ENCODE data around the gene HAND1.
A peak's percentile ranks its signal among the peaks of the same experiment; 100 is the strongest.

HAND1 gene

DNA sequence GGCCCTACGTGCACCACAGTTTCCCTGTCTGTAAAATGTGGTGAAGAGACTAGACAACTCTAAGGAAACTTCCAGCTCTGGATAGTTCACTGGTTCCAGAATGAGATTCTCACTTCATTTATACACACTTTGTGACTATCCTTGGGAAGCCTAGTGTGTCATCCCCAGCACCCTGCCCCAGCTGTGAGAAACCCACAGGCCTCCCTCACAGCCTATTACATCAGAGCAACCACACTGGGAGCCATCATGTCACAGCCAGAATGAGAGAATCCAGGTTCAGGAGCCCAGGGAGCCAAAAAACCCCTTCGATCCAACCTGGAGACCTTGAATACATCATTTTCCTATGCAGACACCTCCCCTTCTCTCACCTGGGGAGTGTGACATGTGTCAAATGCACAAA, 21.0 kb upstream of the HAND1 start:
- Histone ChIP-seq H3K27ac (no peak overlapping the region), H3K4me3 (no peak overlapping the region), H3K36me3 (ENCODE audit: insufficient read depth, low read length) (no peaks in the 10 kb centered on the region), H3K9me3 (ENCODE audit: low read depth, low read length) (no peaks in the 10 kb centered on the region), H3K9ac (ENCODE audit: insufficient read length) (no peak overlapping the region)
- TF ChIP-seq POLR2AphosphoS5 (IDR thresholded peaks at IDR 0.05; ENCODE audit: borderline replicate concordance, low read depth, low read length) (no peak), FOXP2 (optimal IDR thresholded peaks at IDR 0.05; ENCODE audit: control extremely low read depth, extremely low read length, insufficient read depth) (no peak), EZH2 (IDR thresholded peaks at IDR 0.05) (no peak)
- DNase-seq (ENCODE audit: low read depth, low spot score), result no peak

DNA sequence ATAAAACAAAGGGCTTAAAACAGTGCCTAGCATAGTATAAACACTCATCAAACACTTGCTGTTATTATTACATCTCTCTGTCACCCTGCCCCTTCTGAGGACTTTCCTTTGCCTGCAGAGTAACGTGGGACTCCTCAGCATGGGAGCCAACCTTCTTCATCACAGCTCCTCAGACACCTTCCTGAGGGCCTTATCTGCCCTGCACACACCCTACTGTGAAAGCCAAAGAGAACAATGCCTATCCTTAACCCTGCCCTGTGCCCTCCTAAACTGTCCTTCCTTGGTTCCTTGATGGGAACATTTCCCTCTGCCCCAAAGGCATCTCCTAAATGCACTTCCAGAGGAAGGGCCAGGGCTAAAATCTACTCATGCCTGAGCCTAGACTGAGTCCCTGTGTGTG, 20.6 kb upstream of the HAND1 start:
- no peak for DNase-seq (ENCODE audit: low read depth, low spot score)
- Histone ChIP-seq H3K27ac (no peak overlapping the region), H3K36me3 (ENCODE audit: insufficient read depth, low read length) (no peaks in the 10 kb centered on the region), H3K9ac (ENCODE audit: insufficient read length) (no peak overlapping the region), H3K9me3 (ENCODE audit: low read depth, low read length) (no peaks in the 10 kb centered on the region), H3K4me3 (no peak overlapping the region)
- TF ChIP-seq FOXP2 (optimal IDR thresholded peaks at IDR 0.05; ENCODE audit: control extremely low read depth, extremely low read length, insufficient read depth) (no peak), POLR2AphosphoS5 (IDR thresholded peaks at IDR 0.05; ENCODE audit: borderline replicate concordance, low read depth, low read length) (no peak), EZH2 (IDR thresholded peaks at IDR 0.05) (no peak)

DNA sequence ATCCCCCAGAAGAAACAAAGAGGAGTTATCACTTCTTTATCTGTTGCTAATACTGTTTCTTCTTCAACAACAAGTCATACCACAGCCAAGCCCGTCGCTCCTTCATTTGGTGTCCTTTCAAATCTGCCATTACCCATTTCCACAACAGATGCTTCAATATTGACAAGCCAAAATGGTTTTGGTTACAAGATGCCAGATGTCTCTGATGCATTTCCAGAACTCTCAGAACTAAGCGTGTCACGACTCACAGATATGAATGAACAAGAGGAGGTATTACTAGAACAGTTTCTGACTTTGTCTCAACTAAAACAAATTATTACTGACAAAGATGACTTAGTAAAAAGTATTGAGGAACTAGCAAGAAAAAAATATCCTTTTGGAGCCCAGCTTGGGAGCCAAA, 16.0 kb upstream of the HAND1 start:
- TF ChIP-seq EZH2 (IDR thresholded peaks at IDR 0.05) (no peak), POLR2AphosphoS5 (IDR thresholded peaks at IDR 0.05; ENCODE audit: borderline replicate concordance, low read depth, low read length) (no peak), FOXP2 (optimal IDR thresholded peaks at IDR 0.05; ENCODE audit: control extremely low read depth, extremely low read length, insufficient read depth) (no peak)
- H3K36me3 ChIP-seq (ENCODE audit: insufficient read depth, low read length), result no peaks in the 10 kb centered on the region
- H3K27ac ChIP-seq, result no peak overlapping the region
- H3K4me3 ChIP-seq, result no peak overlapping the region
- no peaks in the 10 kb centered on the region for H3K9me3 ChIP-seq (ENCODE audit: low read depth, low read length)
- no peak overlapping the region for H3K9ac ChIP-seq (ENCODE audit: insufficient read length)
- DNase-seq (ENCODE audit: low read depth, low spot score), result no peak

DNA sequence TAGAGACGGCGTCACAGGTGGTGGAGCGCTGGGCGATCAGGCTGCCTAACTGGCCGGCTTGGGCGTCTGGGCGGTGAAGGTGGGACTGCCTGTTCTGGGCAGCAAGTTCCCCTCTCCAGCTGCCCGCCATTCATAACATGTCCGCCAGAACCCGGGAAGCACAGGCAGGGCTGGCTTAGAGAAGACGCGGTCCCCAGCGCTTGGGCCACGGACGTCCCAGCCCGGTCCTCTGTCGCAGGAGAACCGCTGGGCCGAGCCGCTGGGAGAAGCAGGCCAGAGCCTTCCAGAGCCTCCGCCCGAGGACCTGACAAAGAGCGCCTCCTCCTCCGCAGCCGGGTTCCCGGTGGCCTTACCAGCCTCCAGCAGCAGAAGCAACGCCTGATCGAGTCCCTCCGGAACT, 15.2 kb upstream of the HAND1 start:
- Histone ChIP-seq H3K27ac (no peak overlapping the region), H3K36me3 (ENCODE audit: insufficient read depth, low read length) (no peaks in the 10 kb centered on the region), H3K4me3 (no peak overlapping the region), H3K9me3 (ENCODE audit: low read depth, low read length) (no peaks in the 10 kb centered on the region), H3K9ac (ENCODE audit: insufficient read length) (no peak overlapping the region)
- TF ChIP-seq POLR2AphosphoS5 (IDR thresholded peaks at IDR 0.05; ENCODE audit: borderline replicate concordance, low read depth, low read length) (no peak), FOXP2 (optimal IDR thresholded peaks at IDR 0.05; ENCODE audit: control extremely low read depth, extremely low read length, insufficient read depth) (no peak), EZH2 (IDR thresholded peaks at IDR 0.05) (no peak)
- no peak for DNase-seq (ENCODE audit: low read depth, low spot score)

DNA sequence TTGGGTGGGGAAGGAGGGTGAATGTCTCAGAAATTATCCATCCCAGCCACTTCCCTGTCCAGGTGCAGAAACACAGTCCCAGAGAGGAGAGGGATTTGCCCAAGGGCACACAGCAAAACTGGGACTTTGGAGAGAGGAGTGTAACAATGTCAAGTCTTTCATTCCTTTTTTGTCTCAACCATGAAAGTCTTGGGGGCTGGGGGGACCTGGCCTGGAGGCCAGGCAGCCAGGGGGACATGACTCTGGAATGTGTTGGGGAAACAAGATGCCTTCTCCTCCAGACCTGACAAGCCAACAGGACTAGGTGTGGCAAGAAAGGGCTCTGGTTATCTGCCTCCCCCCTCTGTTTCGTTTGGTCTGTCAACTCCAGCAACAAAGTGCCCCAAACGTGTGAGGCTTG, 13.9 kb upstream of the HAND1 start:
- no peak overlapping the region for H3K4me3 ChIP-seq
- H3K36me3 ChIP-seq (ENCODE audit: insufficient read depth, low read length), result no peaks in the 10 kb centered on the region
- TF ChIP-seq POLR2AphosphoS5 (IDR thresholded peaks at IDR 0.05; ENCODE audit: borderline replicate concordance, low read depth, low read length) (no peak), FOXP2 (optimal IDR thresholded peaks at IDR 0.05; ENCODE audit: control extremely low read depth, extremely low read length, insufficient read depth) (no peak), EZH2 (IDR thresholded peaks at IDR 0.05) (no peak)
- H3K9ac ChIP-seq (ENCODE audit: insufficient read length), result no peak overlapping the region
- H3K27ac ChIP-seq, result no peak overlapping the region
- DNase-seq (ENCODE audit: low read depth, low spot score), result no peak
- H3K9me3 ChIP-seq (ENCODE audit: low read depth, low read length), result no peaks in the 10 kb centered on the region

DNA sequence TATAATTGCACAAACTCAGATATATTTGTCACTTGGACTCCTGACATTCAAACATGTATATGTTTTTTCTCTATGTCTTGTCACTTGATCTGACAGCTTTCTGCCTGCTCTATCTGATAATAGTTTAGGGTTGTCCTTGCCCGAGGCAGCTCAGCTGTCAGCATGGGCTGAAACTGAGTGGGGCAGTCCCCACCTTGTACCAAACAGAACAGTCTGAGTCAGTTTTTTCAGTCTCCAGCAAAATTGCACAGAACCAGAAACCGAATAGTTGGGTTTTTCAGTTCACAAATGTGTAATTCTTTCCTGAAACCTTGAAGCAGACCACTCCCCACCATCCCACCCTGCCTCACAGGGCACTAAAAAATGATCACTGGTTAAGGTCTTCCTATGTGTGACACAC, 9.5 kb upstream of the HAND1 start:
- no peak overlapping the region for H3K4me3 ChIP-seq
- no peak for DNase-seq (ENCODE audit: low read depth, low spot score)
- no peaks in the 10 kb centered on the region for H3K9me3 ChIP-seq (ENCODE audit: low read depth, low read length)
- no peak overlapping the region for H3K9ac ChIP-seq (ENCODE audit: insufficient read length)
- TF ChIP-seq FOXP2 (optimal IDR thresholded peaks at IDR 0.05; ENCODE audit: control extremely low read depth, extremely low read length, insufficient read depth), result no peak
- no peaks in the 10 kb centered on the region for H3K36me3 ChIP-seq (ENCODE audit: insufficient read depth, low read length)
- no peak overlapping the region for H3K27ac ChIP-seq

DNA sequence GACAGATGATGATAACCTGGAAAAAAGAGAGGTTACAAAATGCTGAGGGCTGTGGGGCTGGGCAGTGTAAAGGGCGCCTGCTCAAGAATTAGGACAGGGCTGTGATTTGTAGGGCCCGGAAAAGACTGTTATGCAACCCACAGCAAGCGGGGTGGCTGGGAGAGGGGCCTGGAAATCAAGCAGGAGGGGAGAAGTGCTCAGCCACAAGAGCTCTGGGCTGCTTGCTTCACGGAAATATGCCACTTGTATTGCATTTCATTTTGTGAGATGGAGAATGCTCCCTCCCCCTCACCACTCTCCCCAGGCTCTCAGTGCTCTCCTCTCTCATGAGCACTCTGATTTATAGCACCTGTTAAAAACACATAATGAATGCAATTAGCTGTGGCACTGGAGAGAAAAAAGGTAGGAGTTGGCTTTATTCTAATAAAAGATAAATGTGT, 8.4 kb upstream of the HAND1 start:
- Histone ChIP-seq H3K9me3 (ENCODE audit: low read depth, low read length) (no peaks in the 10 kb centered on the region), H3K27ac (peak overlapping the region; percentile 28), H3K36me3 (ENCODE audit: insufficient read depth, low read length) (no peaks in the 10 kb centered on the region), H3K9ac (ENCODE audit: insufficient read length) (no peak overlapping the region), H3K4me3 (peak overlapping the region; percentile 48)
- DNase-seq (ENCODE audit: low read depth, low spot score), result no peak
- no peak for TF ChIP-seq POLR2AphosphoS5 (IDR thresholded peaks at IDR 0.05; ENCODE audit: borderline replicate concordance, low read depth, low read length)
- TF ChIP-seq EZH2 (IDR thresholded peaks at IDR 0.05), result no peak
- no peak for TF ChIP-seq FOXP2 (optimal IDR thresholded peaks at IDR 0.05; ENCODE audit: control extremely low read depth, extremely low read length, insufficient read depth)

DNA sequence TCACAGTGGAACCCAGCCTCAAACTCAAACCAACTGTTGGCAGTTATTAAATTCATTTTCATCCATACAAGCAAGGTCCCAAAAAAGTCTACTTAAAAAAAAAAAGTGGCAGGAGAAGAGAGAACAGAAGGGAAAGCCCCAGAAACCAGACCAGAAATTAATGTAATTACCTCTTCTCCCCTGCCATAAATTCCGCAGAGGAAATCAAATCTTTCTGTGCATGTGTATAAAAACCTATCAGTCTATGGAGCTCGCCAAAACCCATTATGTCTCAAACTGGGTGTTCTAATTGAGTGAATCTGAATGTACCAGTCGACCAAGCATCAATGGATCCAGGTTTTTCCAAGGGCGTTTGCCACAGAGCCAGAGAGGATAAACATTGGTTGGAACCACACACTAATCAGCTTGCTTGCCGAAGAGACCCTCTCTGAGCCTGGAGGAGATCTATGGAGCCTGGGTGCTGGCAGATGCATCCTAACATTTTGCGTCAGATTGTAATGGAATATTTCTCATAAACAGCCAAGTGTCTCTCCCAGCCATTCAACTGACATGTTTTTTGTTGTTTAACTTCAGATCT, 7.9 kb upstream of the HAND1 start:
- peak overlapping the region; percentile 48 for H3K4me3 ChIP-seq
- TF ChIP-seq EZH2 (IDR thresholded peaks at IDR 0.05) (no peak), FOXP2 (optimal IDR thresholded peaks at IDR 0.05; ENCODE audit: control extremely low read depth, extremely low read length, insufficient read depth) (no peak), POLR2AphosphoS5 (IDR thresholded peaks at IDR 0.05; ENCODE audit: borderline replicate concordance, low read depth, low read length) (no peak)
- no peaks in the 10 kb centered on the region for H3K36me3 ChIP-seq (ENCODE audit: insufficient read depth, low read length)
- no peaks in the 10 kb centered on the region for H3K9me3 ChIP-seq (ENCODE audit: low read depth, low read length)
- peak overlapping the region; percentile 28 for H3K27ac ChIP-seq
- DNase-seq (ENCODE audit: low read depth, low spot score), result no peak
- H3K9ac ChIP-seq (ENCODE audit: insufficient read length), result no peak overlapping the region

DNA sequence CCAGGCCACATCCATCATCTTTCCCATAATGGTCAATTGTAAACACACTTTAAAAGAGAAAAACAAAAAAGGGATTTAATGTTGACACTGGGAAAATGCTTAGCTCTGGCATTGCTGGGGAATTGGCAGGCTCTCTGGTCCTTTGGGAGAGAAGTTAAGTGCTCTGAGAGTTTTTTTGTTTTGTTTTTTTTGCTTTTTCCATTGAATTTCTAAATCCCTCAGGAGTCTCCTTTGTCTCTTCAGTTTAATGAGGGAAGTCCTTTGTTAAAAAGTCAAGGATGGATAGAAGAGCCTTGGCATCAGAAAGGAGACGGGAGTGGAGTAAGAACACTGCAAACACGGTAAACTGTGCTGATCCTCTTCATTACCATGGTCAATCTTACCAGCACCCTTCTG, 7.1 kb upstream of the HAND1 start:
- no peaks in the 10 kb centered on the region for H3K9me3 ChIP-seq (ENCODE audit: low read depth, low read length)
- peak overlapping the region; percentile 28 for H3K27ac ChIP-seq
- H3K36me3 ChIP-seq (ENCODE audit: insufficient read depth, low read length), result no peaks in the 10 kb centered on the region
- H3K9ac ChIP-seq (ENCODE audit: insufficient read length), result no peak overlapping the region
- no peak overlapping the region for H3K4me3 ChIP-seq
- TF ChIP-seq FOXP2 (optimal IDR thresholded peaks at IDR 0.05; ENCODE audit: control extremely low read depth, extremely low read length, insufficient read depth) (no peak), EZH2 (IDR thresholded peaks at IDR 0.05) (no peak), POLR2AphosphoS5 (IDR thresholded peaks at IDR 0.05; ENCODE audit: borderline replicate concordance, low read depth, low read length) (no peak)
- DNase-seq (ENCODE audit: low read depth, low spot score), result no peak
